NCI-H526 treated with DMSO at 0.1 percent for 48 hours (cell line): ENCODE data around the gene BPIFB3.
A peak's percentile ranks its signal among the peaks of the same experiment; 100 is the strongest.

Experiments used
- DNase-seq: peaks from one replicate; lab custom pipeline; 2025; lab: John Stamatoyannopoulos, UW

BPIFB3 gene, protein sequence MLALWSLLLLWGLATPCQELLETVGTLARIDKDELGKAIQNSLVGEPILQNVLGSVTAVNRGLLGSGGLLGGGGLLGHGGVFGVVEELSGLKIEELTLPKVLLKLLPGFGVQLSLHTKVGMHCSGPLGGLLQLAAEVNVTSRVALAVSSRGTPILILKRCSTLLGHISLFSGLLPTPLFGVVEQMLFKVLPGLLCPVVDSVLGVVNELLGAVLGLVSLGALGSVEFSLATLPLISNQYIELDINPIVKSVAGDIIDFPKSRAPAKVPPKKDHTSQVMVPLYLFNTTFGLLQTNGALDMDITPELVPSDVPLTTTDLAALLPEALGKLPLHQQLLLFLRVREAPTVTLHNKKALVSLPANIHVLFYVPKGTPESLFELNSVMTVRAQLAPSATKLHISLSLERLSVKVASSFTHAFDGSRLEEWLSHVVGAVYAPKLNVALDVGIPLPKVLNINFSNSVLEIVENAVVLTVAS

DNA sequence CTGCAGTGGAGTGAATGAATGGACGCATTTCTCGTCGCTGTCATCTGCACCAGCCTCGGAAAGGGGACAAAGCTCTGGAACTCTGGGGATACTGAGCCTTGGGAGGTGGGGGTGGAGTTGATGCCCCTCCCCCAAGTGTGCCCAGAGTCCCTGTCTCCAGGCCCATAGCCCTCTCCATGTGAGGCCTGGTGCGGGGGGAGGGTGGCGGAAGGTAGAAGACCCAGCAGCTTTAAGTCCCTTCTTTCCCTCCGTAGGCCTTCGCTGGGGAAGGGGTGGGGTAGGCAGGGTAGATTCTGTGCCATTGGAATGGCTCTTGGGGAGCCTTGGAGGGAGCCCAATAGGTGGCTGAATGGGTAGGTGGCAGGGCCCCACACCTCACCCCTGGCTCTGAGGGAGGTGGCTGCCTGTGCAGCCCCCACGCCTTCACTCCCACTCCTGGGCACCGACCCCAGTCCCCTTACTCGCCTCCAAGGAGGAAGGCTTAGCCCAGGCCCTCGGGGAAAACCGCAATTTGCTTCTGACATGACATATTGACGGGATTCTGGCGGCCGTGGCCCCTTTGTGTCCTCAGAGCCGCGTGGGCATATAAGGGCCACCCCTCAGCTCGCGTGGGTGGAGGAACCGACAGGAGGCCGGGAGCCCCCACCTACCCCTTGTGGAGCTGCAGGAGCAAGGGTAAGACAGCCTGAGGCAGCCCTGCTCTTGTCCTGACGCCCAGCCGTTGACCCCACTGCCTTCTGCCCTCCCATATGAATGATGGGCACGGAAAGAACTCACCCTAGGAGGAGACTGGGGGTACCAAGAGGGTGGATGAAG, at the start of gene BPIFB3:
BPIFB3 (plus strand) TSS at position 613 of the 816 bp plus-strand sequence. CDS start 1,533 bp downstream, outside the sequence.
- DNase-seq: no peak

GRCh38 chr20:33004141-33004751, 49.5 kb upstream of the BPIFB3 start, which contains the start of gene SUN5:
Gene SUN5 (minus strand): TSS chr20:33004433. CDS start chr20:33004340, 93 bp downstream.
- no peak for DNase-seq

- DNase-seq: peak; percentile 16
Measured at GRCh38 chr20:33005132-33005566, 48.6 kb upstream of the BPIFB3 start.

- DNase-seq: no peak
Measured at GRCh38 chr20:33005908-33006775, 47.6 kb upstream of the BPIFB3 start.

DNA sequence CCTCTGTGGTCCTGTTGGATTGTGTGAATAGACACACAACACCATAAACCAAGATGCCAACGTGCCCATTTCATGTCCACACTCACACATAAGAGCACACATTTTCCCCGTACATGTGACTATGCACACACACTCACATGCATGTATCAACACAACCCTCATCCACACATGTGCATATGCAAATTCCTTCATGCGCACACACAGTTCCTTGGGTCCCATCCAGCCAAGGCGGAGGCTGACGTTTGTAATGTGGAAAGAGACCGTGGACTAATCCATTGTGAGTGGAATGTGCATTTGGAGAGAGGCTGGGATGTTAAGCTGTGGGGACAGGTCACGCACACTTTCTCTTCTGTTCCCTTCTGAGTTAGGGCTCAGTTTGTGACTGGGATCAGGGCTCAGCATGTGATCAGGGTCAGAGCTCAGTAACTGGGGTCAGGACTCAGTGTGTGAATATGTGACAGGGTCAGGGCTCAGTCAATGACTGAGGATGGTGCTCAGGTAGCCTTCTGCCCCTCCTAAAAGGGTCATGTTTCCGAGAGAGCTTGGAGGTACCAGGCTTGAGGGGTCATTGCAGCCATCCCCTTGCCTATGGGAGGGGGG, 46.8 kb upstream of the BPIFB3 start:
- DNase-seq: no peak

DNA sequence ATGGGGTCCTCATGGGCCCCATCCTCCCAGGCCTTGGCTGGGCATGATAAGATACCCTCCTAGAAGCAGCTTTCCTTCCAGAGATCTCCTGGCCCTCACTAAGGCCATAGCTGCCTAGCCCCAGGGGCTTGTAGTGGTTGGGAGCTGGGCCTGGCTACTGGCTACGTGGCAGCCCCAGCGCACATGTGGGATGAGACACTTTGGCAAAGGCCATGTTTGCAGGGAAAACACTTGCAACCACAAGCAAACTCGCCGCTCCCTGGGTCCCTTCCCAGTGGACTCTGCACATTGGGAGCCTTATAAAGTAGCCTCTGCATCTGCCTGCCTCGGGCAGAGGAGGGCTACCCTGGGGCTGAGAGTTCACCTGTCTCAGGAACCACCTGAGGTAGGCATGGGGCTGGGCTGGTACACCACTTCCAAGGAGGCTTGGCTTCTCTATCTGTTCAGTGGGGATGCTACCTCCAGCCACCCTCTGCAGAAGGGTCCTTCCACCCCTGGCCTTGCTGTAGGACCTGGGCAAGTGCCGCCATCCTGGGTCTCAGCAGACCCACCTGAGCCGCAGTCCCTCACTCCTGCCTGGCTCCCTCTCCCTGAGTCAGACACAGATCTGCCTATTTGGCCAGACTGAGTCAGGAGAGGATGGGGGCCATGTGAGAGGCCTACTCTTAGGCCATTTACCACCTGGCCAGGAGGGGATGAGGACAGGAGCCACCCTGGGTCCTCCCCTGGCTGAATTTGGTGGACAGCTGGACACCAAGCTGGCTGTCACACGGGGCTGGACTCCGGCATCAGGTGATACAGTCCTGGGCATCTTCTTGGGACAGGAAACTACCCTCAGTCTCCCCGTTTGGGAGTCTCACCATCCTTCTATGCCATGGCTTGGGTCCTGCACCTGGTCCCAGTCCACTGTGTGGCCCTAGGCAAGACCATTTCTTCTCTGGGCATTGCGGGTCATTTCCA, 46.0 kb upstream of the BPIFB3 start, which contains the start of gene BPIFB2:
BPIFB2 (plus strand) TSS at position 329 of the 960 bp plus-strand sequence. CDS start 871 bp downstream, outside the sequence.
- no peak for DNase-seq

- DNase-seq: no peak
Measured at GRCh38 chr20:33008336-33009213, 45.1 kb upstream of the BPIFB3 start.

- no peak for DNase-seq
Measured at GRCh38 chr20:33009214-33010132, 44.2 kb upstream of the BPIFB3 start.

GRCh38 chr20:33010133-33010504, 43.6 kb upstream of the BPIFB3 start:
- no peak for DNase-seq

GRCh38 chr20:33010674-33011449, 42.8 kb upstream of the BPIFB3 start:
- DNase-seq: no peak

DNA sequence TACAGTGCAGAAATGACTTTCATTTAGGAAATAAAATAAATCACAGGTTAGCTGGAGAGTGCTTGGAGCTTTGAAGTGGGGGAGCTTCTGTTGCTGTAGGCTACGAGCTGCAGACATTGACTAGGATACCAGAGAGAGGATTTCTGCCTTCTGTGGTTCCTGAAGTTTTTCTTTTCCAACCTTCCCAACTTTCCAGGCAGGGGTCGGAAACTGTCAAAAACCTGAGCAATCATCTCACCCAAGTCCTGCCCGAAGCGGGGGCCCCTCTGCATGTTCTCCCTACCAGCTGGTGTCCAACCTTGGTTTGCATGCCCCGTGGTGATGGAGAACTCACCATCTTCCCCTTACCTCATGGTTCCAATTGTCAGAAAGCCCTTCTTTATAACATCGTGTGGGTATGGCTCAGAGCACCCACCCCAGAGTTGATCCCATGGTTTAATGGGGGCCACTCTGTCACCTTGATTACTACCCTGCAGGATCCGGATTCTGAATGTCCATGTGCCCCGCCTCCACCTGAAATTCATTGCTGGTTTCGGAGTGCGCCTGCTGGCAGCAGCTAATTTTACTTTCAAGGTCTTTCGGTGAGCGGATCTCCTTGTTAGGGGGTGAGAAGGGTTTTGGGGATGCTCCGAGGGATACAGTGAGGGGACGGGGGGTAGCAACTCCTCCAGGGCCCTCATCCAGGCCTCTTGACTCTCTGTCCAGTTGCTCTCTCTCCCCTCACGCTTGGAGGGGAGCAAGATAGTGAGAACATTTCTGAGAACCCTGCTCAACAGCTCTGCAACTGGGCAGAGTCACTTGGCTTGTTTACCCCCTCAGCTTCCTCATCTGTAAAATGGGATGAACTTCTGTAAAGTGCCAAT, 41.1 kb upstream of the BPIFB3 start:
- no peak for DNase-seq

DNA sequence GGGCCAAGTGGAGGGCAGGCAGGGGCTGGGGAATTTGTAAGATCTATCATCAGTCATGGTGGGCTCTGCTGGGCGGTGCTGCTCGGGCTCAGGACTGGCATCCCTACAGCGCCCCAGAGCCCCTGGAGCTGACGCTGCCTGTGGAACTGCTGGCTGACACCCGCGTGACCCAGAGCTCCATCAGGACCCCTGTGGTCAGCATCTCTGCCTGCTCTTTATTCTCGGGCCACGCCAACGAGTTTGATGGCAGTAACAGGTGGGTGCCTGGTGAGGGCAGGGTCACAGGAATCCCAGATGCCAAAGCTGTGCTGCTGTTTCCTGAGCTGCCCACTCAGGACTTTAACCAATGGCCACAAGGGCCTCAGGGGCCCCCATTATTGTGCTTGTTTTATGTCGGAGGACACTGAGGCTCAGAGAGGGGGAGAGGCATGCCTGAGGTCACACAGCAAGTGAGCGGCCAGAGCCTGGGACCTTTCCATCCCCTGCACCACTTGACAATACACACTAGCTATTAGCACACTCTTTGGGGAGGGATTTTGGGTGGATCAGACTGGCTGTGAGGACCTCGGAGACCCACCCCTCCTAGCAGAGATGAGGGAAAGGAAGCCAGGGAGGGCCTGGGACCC, 39.9 kb upstream of the BPIFB3 start:
- no peak for DNase-seq

DNA sequence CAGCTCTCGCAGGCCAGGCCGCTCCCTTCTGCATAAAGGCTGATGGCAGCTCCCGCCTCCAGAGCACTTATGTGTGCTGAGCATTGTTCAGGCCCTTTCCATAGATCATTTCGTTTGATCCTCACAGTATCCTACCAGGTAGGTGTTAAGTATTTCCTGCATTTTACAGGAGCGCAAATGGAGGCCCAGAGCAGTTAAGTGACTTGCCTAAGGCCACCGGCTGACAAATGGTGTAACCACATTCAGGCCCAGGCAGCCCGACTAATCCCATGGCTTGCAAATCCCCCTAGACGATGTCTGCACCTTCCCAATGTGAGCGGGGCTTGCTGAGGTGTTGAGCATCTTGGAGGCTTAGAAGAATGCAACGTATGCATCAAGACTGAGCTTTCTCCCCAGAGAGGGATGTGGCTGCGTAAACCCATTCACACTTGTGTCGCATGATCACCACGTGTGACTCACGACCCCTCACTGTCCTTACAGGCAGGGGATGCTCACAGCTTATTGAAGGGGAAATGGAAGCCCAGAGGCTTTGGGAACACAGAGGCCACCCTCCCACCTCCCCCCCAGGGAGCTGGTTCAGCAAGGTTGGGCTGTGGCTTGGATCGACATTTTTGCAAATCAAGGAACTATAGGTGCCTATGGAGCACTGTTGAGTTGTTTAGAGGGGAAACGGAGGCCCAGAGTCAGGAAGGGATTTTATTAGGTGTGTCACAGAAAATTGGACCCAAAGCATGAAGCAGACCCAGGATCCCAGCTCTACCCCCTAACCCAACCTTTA, 39.2 kb upstream of the BPIFB3 start:
- DNase-seq: no peak

DNA sequence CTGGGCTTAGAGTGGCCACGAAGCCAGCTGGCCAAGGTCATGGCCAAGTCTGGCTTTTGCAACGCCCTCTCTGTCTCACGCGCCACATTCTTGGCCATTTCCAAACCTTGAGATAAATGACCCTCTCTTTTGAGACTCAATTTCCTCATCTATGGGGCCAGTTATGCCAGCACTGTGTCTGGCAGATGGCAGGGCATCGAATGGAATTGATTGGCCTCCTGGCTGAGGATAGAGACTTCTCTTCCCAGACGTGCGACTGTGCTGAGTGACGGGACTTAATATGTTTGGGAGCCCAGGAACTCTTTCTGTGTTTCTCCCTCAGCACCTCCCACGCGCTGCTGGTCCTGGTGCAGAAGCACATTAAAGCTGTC, 38.6 kb upstream of the BPIFB3 start:
- no peak for DNase-seq
